NT2/D1 (cell line): Measurements from ENCODE around the gene PRKN.

ENCODE experiments used
- DNase-seq: peaks from one replicate; pipeline ENCODE4 v3.0.0-alpha.2; 2011; ENCODE audit warnings: low read depth, low spot score
- H3K27me3 ChIP-seq: 2 replicates; pipeline ENCODE4 v1.6.0; 2011; ENCODE audit warnings: mild to moderate bottlenecking; ENCODE audit not compliant: insufficient read length, insufficient read depth
- H3K36me3 ChIP-seq: 2 replicates; pipeline ENCODE4 v1.6.1; 2011; ENCODE audit warnings: mild to moderate bottlenecking, low read length, mixed read lengths; ENCODE audit not compliant: insufficient read depth, insufficient read length
- H3K4me1 ChIP-seq: 2 replicates; pipeline ENCODE4 v1.5.1; 2011; ENCODE audit not compliant: insufficient read depth, insufficient read length
- H3K4me3 ChIP-seq: 2 replicates; pipeline ENCODE4 v1.5.1; 2011; ENCODE audit warnings: low read depth; ENCODE audit not compliant: insufficient read length
- H3K9ac ChIP-seq: 2 replicates; pipeline ENCODE4 v1.6.0; 2011; ENCODE audit warnings: low read depth; ENCODE audit not compliant: insufficient read length
- H3K9me3 ChIP-seq: 2 replicates; pipeline ENCODE4 v1.5.1; 2011; ENCODE audit warnings: mild to moderate bottlenecking, low read length; ENCODE audit not compliant: insufficient read depth
- SUZ12 ChIP-seq: IDR thresholded peaks from 2 replicates; pipeline ENCODE4 v1.6.1; 2011; ENCODE audit not compliant: insufficient read length, insufficient read depth; ENCODE audit errors: extremely low read depth
- YY1 ChIP-seq: IDR thresholded peaks from 2 replicates; pipeline ENCODE4 v1.6.1; 2011; ENCODE audit not compliant: insufficient read length, insufficient read depth
- ZNF274 ChIP-seq: IDR thresholded peaks from 2 replicates; pipeline ENCODE4 v1.6.1; 2011; ENCODE audit warnings: mild to moderate bottlenecking, low read depth, low read length

The PRKN gene

GRCh38 chr6:161624111-161624510 is 1103.5 kb downstream of the PRKN start:
- TF ChIP-seq SUZ12 (no peak), YY1 (no peak), ZNF274 (no peak)

GRCh38 chr6:161622779-161623178 is 1104.8 kb downstream of the PRKN start:
- DNase-seq: no peak
- Histone ChIP-seq H3K4me3 (no peak overlapping the region), H3K36me3 (no peaks in the 10 kb centered on the region), H3K4me1 (no peaks in the 10 kb centered on the region), H3K9ac (no peak overlapping the region), H3K27me3 (no peaks in the 10 kb centered on the region), H3K9me3 (peaks cover 10% of the 10 kb centered on the region; the same call in 1 of the 2 replicates)
- TF ChIP-seq SUZ12 (no peak), YY1 (no peak), ZNF274 (no peak)

More at GRCh38 chr6:161624111-161624510, 1103.5 kb downstream of the PRKN start:
- DNase-seq: no peak
- H3K9me3 ChIP-seq: peaks cover 10% of the 10 kb centered on the region; the same call in 1 of the 2 replicates
- no peak overlapping the region for H3K4me3 ChIP-seq
- H3K9ac ChIP-seq: no peak overlapping the region
- H3K36me3 ChIP-seq: no peaks in the 10 kb centered on the region
- no peaks in the 10 kb centered on the region for H3K4me1 ChIP-seq
- no peaks in the 10 kb centered on the region for H3K27me3 ChIP-seq

- H3K4me1 ChIP-seq: no peaks in the 10 kb centered on the region
- no peaks in the 10 kb centered on the region for H3K27me3 ChIP-seq
- no peaks in the 10 kb centered on the region for H3K9me3 ChIP-seq
- H3K9ac ChIP-seq: no peak overlapping the region
- H3K36me3 ChIP-seq: no peaks in the 10 kb centered on the region
- TF ChIP-seq SUZ12 (no peak), ZNF274 (no peak), YY1 (no peak)
- peak; percentile 35 for DNase-seq
- H3K4me3 ChIP-seq: no peak overlapping the region
Observed at GRCh38 chr6:161618831-161619454, 1108.6 kb downstream of the PRKN start.

- no peak overlapping the region for H3K9ac ChIP-seq
- H3K4me3 ChIP-seq: no peak overlapping the region
- H3K36me3 ChIP-seq: no peaks in the 10 kb centered on the region
- DNase-seq: no peak
- no peaks in the 10 kb centered on the region for H3K9me3 ChIP-seq
- no peak for TF ChIP-seq SUZ12
- TF ChIP-seq ZNF274: no peak
- TF ChIP-seq YY1: no peak
- H3K27me3 ChIP-seq: no peaks in the 10 kb centered on the region
- H3K4me1 ChIP-seq: no peaks in the 10 kb centered on the region
Observed at GRCh38 chr6:161613711-161614110, 1113.9 kb downstream of the PRKN start.

GRCh38 chr6:161608771-161609170 is 1118.8 kb downstream of the PRKN start:
- TF ChIP-seq SUZ12: no peak
- TF ChIP-seq ZNF274: no peak
- no peak for TF ChIP-seq YY1
- Histone ChIP-seq H3K9ac (no peak overlapping the region), H3K27me3 (no peaks in the 10 kb centered on the region), H3K36me3 (no peaks in the 10 kb centered on the region), H3K4me3 (no peak overlapping the region), H3K9me3 (no peaks in the 10 kb centered on the region), H3K4me1 (no peaks in the 10 kb centered on the region)
- no peak for DNase-seq

GRCh38 chr6:161607696-161608297 is 1119.8 kb downstream of the PRKN start:
- TF ChIP-seq SUZ12 (no peak), ZNF274 (no peak), YY1 (no peak)
- no peaks in the 10 kb centered on the region for H3K4me1 ChIP-seq
- no peaks in the 10 kb centered on the region for H3K27me3 ChIP-seq

GRCh38 chr6:161602359-161602758 is 1125.2 kb downstream of the PRKN start:
- no peak for DNase-seq
- H3K4me1 ChIP-seq: no peaks in the 10 kb centered on the region
- no peak for TF ChIP-seq YY1
- TF ChIP-seq SUZ12: no peak
- no peak for TF ChIP-seq ZNF274
- no peak overlapping the region for H3K9ac ChIP-seq
- no peaks in the 10 kb centered on the region for H3K27me3 ChIP-seq
- no peaks in the 10 kb centered on the region for H3K36me3 ChIP-seq
- no peak overlapping the region for H3K4me3 ChIP-seq
- H3K9me3 ChIP-seq: no peaks in the 10 kb centered on the region

More at GRCh38 chr6:161607696-161608297, 1119.8 kb downstream of the PRKN start:
- Histone ChIP-seq H3K4me3 (no peak overlapping the region), H3K36me3 (no peaks in the 10 kb centered on the region), H3K9me3 (no peaks in the 10 kb centered on the region), H3K9ac (no peak overlapping the region)
- no peak for DNase-seq

GRCh38 chr6:161598896-161599295 is 1128.7 kb downstream of the PRKN start:
- no peaks in the 10 kb centered on the region for H3K9me3 ChIP-seq
- H3K4me1 ChIP-seq: no peaks in the 10 kb centered on the region
- no peak for DNase-seq
- no peaks in the 10 kb centered on the region for H3K27me3 ChIP-seq
- no peak overlapping the region for H3K4me3 ChIP-seq
- H3K9ac ChIP-seq: no peak overlapping the region
- H3K36me3 ChIP-seq: no peaks in the 10 kb centered on the region
- no peak for TF ChIP-seq SUZ12
- TF ChIP-seq YY1: no peak
- TF ChIP-seq ZNF274: no peak
